GM12872 (cell line): Measurements from ENCODE around the gene CELA2A.

ENCODE experiments used
- TF ChIP-seq, protein P1 (sequence below): IDR thresholded peaks from 3 replicates; pipeline ENCODE4 v1.5.1; 2011; ENCODE audit warnings: low read depth, mild to moderate bottlenecking, low read length, moderate library complexity; ENCODE audit not compliant: insufficient read depth

The CELA2A gene

GRCh38 chr1:15433471-15433870 lies 23.1 kb upstream of the CELA2A start:
- TF ChIP-seq, protein P1, sequence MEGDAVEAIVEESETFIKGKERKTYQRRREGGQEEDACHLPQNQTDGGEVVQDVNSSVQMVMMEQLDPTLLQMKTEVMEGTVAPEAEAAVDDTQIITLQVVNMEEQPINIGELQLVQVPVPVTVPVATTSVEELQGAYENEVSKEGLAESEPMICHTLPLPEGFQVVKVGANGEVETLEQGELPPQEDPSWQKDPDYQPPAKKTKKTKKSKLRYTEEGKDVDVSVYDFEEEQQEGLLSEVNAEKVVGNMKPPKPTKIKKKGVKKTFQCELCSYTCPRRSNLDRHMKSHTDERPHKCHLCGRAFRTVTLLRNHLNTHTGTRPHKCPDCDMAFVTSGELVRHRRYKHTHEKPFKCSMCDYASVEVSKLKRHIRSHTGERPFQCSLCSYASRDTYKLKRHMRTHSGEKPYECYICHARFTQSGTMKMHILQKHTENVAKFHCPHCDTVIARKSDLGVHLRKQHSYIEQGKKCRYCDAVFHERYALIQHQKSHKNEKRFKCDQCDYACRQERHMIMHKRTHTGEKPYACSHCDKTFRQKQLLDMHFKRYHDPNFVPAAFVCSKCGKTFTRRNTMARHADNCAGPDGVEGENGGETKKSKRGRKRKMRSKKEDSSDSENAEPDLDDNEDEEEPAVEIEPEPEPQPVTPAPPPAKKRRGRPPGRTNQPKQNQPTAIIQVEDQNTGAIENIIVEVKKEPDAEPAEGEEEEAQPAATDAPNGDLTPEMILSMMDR, result no peak

DNA sequence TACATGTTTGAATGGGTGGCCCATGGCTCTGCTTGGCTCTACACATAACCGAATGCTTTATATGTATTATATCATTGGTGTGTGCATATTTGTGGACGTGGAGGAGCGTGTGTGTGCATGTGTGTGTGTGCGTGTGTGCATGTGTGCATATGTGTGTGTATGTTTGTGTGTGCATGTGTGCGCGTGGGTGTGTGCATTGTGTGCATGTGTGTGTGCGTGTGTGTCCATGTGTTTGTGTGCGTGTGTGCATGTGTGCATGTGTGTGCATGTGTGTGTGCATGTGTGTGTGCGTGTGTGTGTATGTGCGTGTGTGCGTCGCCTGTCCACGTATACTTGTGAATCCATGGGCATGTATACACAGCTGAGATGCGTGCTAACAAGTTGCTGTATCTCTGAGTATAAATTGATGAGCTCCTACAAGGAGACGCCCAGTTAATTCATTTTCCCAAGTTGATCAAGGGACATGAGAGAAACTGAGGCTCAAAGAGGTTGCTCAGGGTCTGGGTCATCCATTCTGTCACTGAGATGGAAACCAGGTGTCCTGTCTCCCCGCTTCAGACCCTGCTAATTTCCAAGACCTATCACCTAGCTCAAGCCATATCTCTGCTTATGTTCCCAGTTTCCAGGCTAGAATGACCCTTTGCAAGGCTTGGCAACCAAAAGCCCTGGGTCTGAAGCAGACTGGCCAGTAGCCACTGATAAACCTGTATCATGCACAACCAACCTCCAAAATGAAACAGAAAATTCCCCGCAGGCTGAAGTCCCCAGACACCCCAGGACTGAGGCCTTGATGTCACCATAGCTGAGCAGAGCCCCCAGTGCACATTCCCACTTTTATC lies 21.1 kb upstream of the CELA2A start:
- TF ChIP-seq, protein P1, result no peak

DNA sequence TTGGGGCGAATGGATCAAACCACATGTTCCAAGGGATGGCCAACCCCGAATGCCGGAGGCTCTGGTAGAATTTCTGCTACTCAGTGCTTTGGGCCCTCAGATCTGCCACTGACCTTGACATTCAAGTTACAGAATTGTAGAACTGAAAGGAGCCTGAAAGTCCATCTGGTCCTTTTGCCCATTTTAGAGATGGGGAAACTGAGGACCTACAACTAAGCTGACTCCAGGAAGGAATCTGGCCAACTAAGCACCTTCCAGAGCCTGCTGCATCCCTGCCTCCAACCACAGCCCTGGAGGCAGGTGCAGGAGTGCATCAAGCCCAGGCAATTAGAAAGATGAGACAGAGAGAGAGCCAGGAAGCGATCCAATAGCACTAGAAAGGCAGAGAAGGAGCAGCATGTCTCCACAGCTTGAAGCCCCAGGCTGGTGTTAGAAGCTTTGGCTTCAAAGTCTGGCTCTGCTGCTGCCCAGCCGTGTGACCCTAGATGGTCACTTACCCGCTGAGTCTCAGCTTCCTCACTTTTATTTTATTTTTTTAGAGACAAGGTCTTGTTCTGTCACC lies 19.6 kb upstream of the CELA2A start:
- TF ChIP-seq, protein P1, result no peak

DNA sequence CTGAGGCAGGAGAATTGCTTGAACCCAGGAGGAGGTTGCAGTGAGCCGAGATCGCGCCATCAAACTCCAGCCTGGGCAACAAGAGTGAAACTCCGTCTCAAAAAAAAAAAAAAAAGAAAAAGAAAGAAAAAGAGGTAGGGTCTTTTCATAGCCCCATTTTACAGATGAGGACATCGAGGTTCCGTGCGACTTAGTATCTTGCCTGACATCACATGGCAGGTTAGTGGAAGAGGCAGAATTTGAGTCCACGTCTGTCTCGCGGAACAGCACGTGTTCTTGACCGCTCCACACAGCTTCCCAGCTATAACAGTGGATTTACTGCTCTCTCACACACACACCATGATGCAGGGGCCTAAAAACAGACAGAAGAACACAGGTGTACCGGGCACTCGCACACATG lies 17.2 kb upstream of the CELA2A start:
- TF ChIP-seq, protein P1, result no peak

GRCh38 chr1:15440357-15440756 lies 16.2 kb upstream of the CELA2A start:
- TF ChIP-seq, protein P1, result no peak

GRCh38 chr1:15441247-15441646 lies 15.3 kb upstream of the CELA2A start:
- TF ChIP-seq, protein P1, result no peak

- TF ChIP-seq, protein P1, result no peak
These were observed 14.4 kb upstream of the CELA2A start for GRCh38 chr1:15442119-15442518.
